Parathyroid adenoma (tissue), 2 donors: ENCODE measurements around the gene MASTL.

Experiments used
- H2AFZ ChIP-seq: fragments of 300-600 bp; sonication (generic); one replicate; pipeline ENCODE4 v1.7.0; 2017; ENCODE audit warnings: antibody characterized with exemption, mild to moderate bottlenecking
- H3K27ac ChIP-seq: fragments of 300-600 bp; sonication (generic); one replicate; pipeline ENCODE4 v1.7.0; 2017
- H3K27me3 ChIP-seq: fragments of 300-600 bp; sonication (generic); one replicate; pipeline ENCODE4 v1.7.0; 2017; ENCODE audit warnings: low read length; ENCODE audit not compliant: control insufficient read depth, insufficient read depth
- H3K36me3 ChIP-seq: fragments of 300-600 bp; sonication (generic); one replicate; pipeline ENCODE4 v1.7.0; 2017; ENCODE audit warnings: low read length; ENCODE audit not compliant: control insufficient read depth, insufficient read depth
- H3K4me1 ChIP-seq: fragments of 300-600 bp; sonication (generic); one replicate; pipeline ENCODE4 v1.7.0; 2017; ENCODE audit warnings: control low read depth
- H3K4me2 ChIP-seq: fragments of 300-600 bp; sonication (generic); one replicate; pipeline ENCODE4 v1.7.0; 2017; ENCODE audit warnings: low read length
- H3K4me3 ChIP-seq: fragments of 300-600 bp; sonication (generic); one replicate; pipeline ENCODE4 v1.7.0; 2017; ENCODE audit warnings: low read depth, low read length
- H3K79me2 ChIP-seq: fragments of 300-600 bp; sonication (generic); one replicate; pipeline ENCODE4 v1.7.0; 2017; ENCODE audit warnings: control low read depth
- H3K9ac ChIP-seq: fragments of 300-600 bp; sonication (generic); one replicate; pipeline ENCODE4 v1.7.0; 2017; ENCODE audit warnings: mild to moderate bottlenecking
- H3K9me3 ChIP-seq: fragments of 300-600 bp; sonication (generic); one replicate; pipeline ENCODE4 v1.7.0; 2017; ENCODE audit warnings: low read length; ENCODE audit not compliant: control insufficient read depth
- CTCF ChIP-seq: fragments of 300-600 bp; sonication (generic); IDR thresholded peaks from one replicate; pipeline ENCODE4 v1.7.0; 2017; ENCODE audit warnings: antibody characterized with exemption, mild to moderate bottlenecking
- donor health status: primary hyperparathyroidism.

The MASTL gene

GRCh38 chr10:27203806-27204205 is 48.7 kb downstream of the MASTL start:
- Histone ChIP-seq H3K4me2 (no peak overlapping the region), H3K79me2 (no peaks in the 10 kb centered on the region), H3K9me3 (no peaks in the 10 kb centered on the region), H3K27ac (no peak overlapping the region), H2AFZ (no peak overlapping the region), H3K36me3 (no peaks in the 10 kb centered on the region), H3K4me1 (no peaks in the 10 kb centered on the region), H3K9ac (no peak overlapping the region), H3K4me3 (no peak overlapping the region), H3K27me3 (no peaks in the 10 kb centered on the region)
- TF ChIP-seq CTCF = no peak

GRCh38 chr10:27207350-27207749 is 52.2 kb downstream of the MASTL start:
- no peaks in the 10 kb centered on the region for H3K79me2 ChIP-seq
- no peak for TF ChIP-seq CTCF
- no peak overlapping the region for H3K4me2 ChIP-seq
- no peak overlapping the region for H3K27ac ChIP-seq
- H3K36me3 ChIP-seq = no peaks in the 10 kb centered on the region
- H3K4me3 ChIP-seq = no peak overlapping the region
- H2AFZ ChIP-seq = no peak overlapping the region
- no peaks in the 10 kb centered on the region for H3K4me1 ChIP-seq
- H3K27me3 ChIP-seq = no peaks in the 10 kb centered on the region
- H3K9ac ChIP-seq = no peak overlapping the region
- H3K9me3 ChIP-seq = no peaks in the 10 kb centered on the region

GRCh38 chr10:27223964-27224363 is 68.8 kb downstream of the MASTL start:
- no peaks in the 10 kb centered on the region for H3K27me3 ChIP-seq
- no peaks in the 10 kb centered on the region for H3K9me3 ChIP-seq
- H3K4me1 ChIP-seq = no peaks in the 10 kb centered on the region
- H3K27ac ChIP-seq = no peak overlapping the region
- no peak overlapping the region for H2AFZ ChIP-seq
- peak; percentile 70 for TF ChIP-seq CTCF
- no peak overlapping the region for H3K4me2 ChIP-seq
- no peaks in the 10 kb centered on the region for H3K36me3 ChIP-seq
- H3K79me2 ChIP-seq = no peaks in the 10 kb centered on the region
- no peak overlapping the region for H3K4me3 ChIP-seq
- H3K9ac ChIP-seq = no peak overlapping the region

- TF ChIP-seq CTCF = no peak
- Histone ChIP-seq H3K4me2 (no peak overlapping the region), H3K9ac (no peak overlapping the region), H2AFZ (no peak overlapping the region), H3K4me3 (no peak overlapping the region), H3K9me3 (no peaks in the 10 kb centered on the region), H3K27ac (no peak overlapping the region), H3K4me1 (no peaks in the 10 kb centered on the region), H3K36me3 (no peaks in the 10 kb centered on the region), H3K79me2 (no peaks in the 10 kb centered on the region), H3K27me3 (no peaks in the 10 kb centered on the region)
Measured at GRCh38 chr10:27225011-27225590, 69.9 kb downstream of the MASTL start.

GRCh38 chr10:27225642-27226257 is 70.6 kb downstream of the MASTL start:
- H3K4me3 ChIP-seq = no peak overlapping the region
- H3K27me3 ChIP-seq = no peaks in the 10 kb centered on the region
- no peaks in the 10 kb centered on the region for H3K36me3 ChIP-seq
- H3K79me2 ChIP-seq = no peaks in the 10 kb centered on the region
- H3K27ac ChIP-seq = no peak overlapping the region
- no peak overlapping the region for H3K4me2 ChIP-seq
- H2AFZ ChIP-seq = no peak overlapping the region
- H3K9me3 ChIP-seq = no peaks in the 10 kb centered on the region
- no peaks in the 10 kb centered on the region for H3K4me1 ChIP-seq
- H3K9ac ChIP-seq = no peak overlapping the region
- TF ChIP-seq CTCF = no peak
